Body of pancreas (tissue), 4 donors: ENCODE measurements around the gene SLC17A1.

Experiments used
- CTCF ChIP-seq, 7 experiments: fragments of 450-650 bp in 4 of 7; fragments of 200-600 bp in 3 of 7; sonication (generic) in 3 of 7; IDR thresholded peaks; one replicate each; pipeline ENCODE4 v1.5.1; 2016 to 2019; ENCODE audit warnings: antibody characterized with exemption in 7 of 7
- POLR2A ChIP-seq, 3 donors: fragments of 450-650 bp; IDR thresholded peaks; one replicate each; pipeline ENCODE4 v1.6.1; 2016; ENCODE audit warnings: antibody characterized with exemption in 3 of 3, mild to moderate bottlenecking in 2 of 3

- TF ChIP-seq CTCF (IDR thresholded peaks at IDR 0.05) (no peak), POLR2A (IDR thresholded peaks at IDR 0.05) (no peak)
Measured at GRCh38 chr6:25844518-25844917, 12.7 kb upstream of the SLC17A1 start.
